Uterus (tissue), 4 donors: ENCODE measurements around the gene LMBR1. TPM values are rescaled to one million over a fixed set of nuclear protein-coding genes. Genes with fewer than 3 reads are reported as not detected.

ENCODE experiments used
- DNase-seq, 2 donors: peaks; one replicate each; pipeline ENCODE4 v3.0.0-alpha.2; 2019 to 2020
- H3K27ac ChIP-seq, 2 donors: fragments of 200-600 bp; sonication (generic); 1 replicate in 1 of 2; 2 replicates in 1 of 2; pipeline ENCODE4 v1.5.1; 2016 to 2018
- H3K27me3 ChIP-seq, 2 donors: fragments of 200-600 bp; sonication (generic); one replicate each; pipeline ENCODE4 v1.5.1; 2018 to 2019; ENCODE audit warnings: control low read depth in 1 of 2
- H3K36me3 ChIP-seq, 2 donors: fragments of 200-600 bp; sonication (generic); one replicate each; pipeline ENCODE4 v1.5.1; 2019; ENCODE audit warnings: control low read depth in 1 of 2
- H3K4me1 ChIP-seq, 2 donors: fragments of 200-600 bp; sonication (generic); one replicate each; pipeline ENCODE4 v1.5.1; 2018 to 2019; ENCODE audit warnings: control low read depth in 1 of 2
- H3K4me3 ChIP-seq, 2 donors: fragments of 200-600 bp; sonication (generic); 1 replicate in 1 of 2; 2 replicates in 1 of 2; pipeline ENCODE4 v1.5.1; 2018 to 2019; ENCODE audit warnings: mild to moderate bottlenecking in 1 of 2
- H3K9me3 ChIP-seq, 2 donors: fragments of 200-600 bp; sonication (generic); one replicate each; pipeline ENCODE4 v1.5.1; 2019; ENCODE audit warnings: control low read depth in 1 of 2
- CTCF ChIP-seq, 4 experiments: fragments of 200-600 bp in 2 of 4; fragments of 450-650 bp in 2 of 4; sonication (generic) in 2 of 4; IDR thresholded peaks; one replicate each; pipeline ENCODE4 v1.5.1; 2016 to 2019; ENCODE audit warnings: antibody characterized with exemption in 4 of 4, mild to moderate bottlenecking in 2 of 4, moderate library complexity in 1 of 4
- POLR2A ChIP-seq, 2 donors: fragments of 450-650 bp; IDR thresholded peaks; one replicate each; pipeline ENCODE4 v1.6.1; 2016; ENCODE audit warnings: antibody characterized with exemption in 2 of 2, mild to moderate bottlenecking in 1 of 2, moderate library complexity in 1 of 2
- intact Hi-C: fragments of 100-400 bp; cut with DNase I; formaldehyde crosslinking; loops from one replicate; pipeline ENCODE4 v1.15.1; 2023; ENCODE audit warnings: low total_unique reads
- total RNA-seq, 4 donors: library from RNA; depleted of rRNA in 3 of 4; stranded (reverse); fragments of >200 nt in 3 of 4; gene quantifications; one replicate each; pipeline versions ENCODE4 v1.1.0 to v1.2.4, GENCODE V29; 2014 to 2023
- donor health status: DM: yes; HTN: yes; CAD: no.

The LMBR1 gene
- total RNA-seq, 4 donors from 2014 or later: 54.4 to 1,378 (median 140) TPM

- Histone ChIP-seq H3K27ac (no peak overlapping the region), H3K36me3 (no peaks in the 10 kb centered on the region), H3K4me1 (no peaks in the 10 kb centered on the region), H3K4me3 (no peak overlapping the region), H3K9me3 (no peaks in the 10 kb centered on the region), H3K27me3 (no peaks in the 10 kb centered on the region)
- intact Hi-C loops: no loop called here
- no peak for DNase-seq
- TF ChIP-seq CTCF (IDR thresholded peaks at IDR 0.05) (no peak), POLR2A (IDR thresholded peaks at IDR 0.05) (no peak)
Measured at GRCh38 chr7:156802214-156802613, 90.8 kb downstream of the LMBR1 start.

GRCh38 chr7:156795415-156795814, 97.6 kb downstream of the LMBR1 start:
- Histone ChIP-seq H3K27me3 (no peaks in the 10 kb centered on the region), H3K36me3 (no peaks in the 10 kb centered on the region), H3K4me3 (no peak overlapping the region), H3K4me1 (no peaks in the 10 kb centered on the region), H3K27ac (no peak overlapping the region), H3K9me3 (no peaks in the 10 kb centered on the region)
- no peak for TF ChIP-seq CTCF (IDR thresholded peaks at IDR 0.05)
- no peak for TF ChIP-seq POLR2A (IDR thresholded peaks at IDR 0.05)
- DNase-seq: no peak
- intact Hi-C loops: no loop called here

GRCh38 chr7:156793334-156793733, 99.6 kb downstream of the LMBR1 start:
- intact Hi-C loops: no loop called here
- DNase-seq: no peak

GRCh38 chr7:156792611-156793010, 100.4 kb downstream of the LMBR1 start:
- H3K27ac ChIP-seq: no peak overlapping the region
- DNase-seq: no peak
- no peaks in the 10 kb centered on the region for H3K4me1 ChIP-seq
- intact Hi-C loops: no loop called here
- H3K4me3 ChIP-seq: no peak overlapping the region
- no peaks in the 10 kb centered on the region for H3K27me3 ChIP-seq
- H3K9me3 ChIP-seq: no peaks in the 10 kb centered on the region
- no peaks in the 10 kb centered on the region for H3K36me3 ChIP-seq
- TF ChIP-seq POLR2A (IDR thresholded peaks at IDR 0.05) (no peak), CTCF (IDR thresholded peaks at IDR 0.05) (no peak)

More at GRCh38 chr7:156793334-156793733, 99.6 kb downstream of the LMBR1 start:
- Histone ChIP-seq H3K4me3 (no peak overlapping the region), H3K27me3 (no peaks in the 10 kb centered on the region), H3K27ac (no peak overlapping the region), H3K36me3 (no peaks in the 10 kb centered on the region), H3K4me1 (no peaks in the 10 kb centered on the region), H3K9me3 (no peaks in the 10 kb centered on the region)
- no peak for TF ChIP-seq CTCF (IDR thresholded peaks at IDR 0.05)
- no peak for TF ChIP-seq POLR2A (IDR thresholded peaks at IDR 0.05)

- no peak for TF ChIP-seq POLR2A (IDR thresholded peaks at IDR 0.05)
- TF ChIP-seq CTCF (IDR thresholded peaks at IDR 0.05): no peak
- H3K27ac ChIP-seq: no peak overlapping the region
- no peaks in the 10 kb centered on the region for H3K36me3 ChIP-seq
Measured at GRCh38 chr7:156791241-156791640, 101.7 kb downstream of the LMBR1 start.

More at GRCh38 chr7:156791241-156791640, 101.7 kb downstream of the LMBR1 start:
- Histone ChIP-seq H3K9me3 (no peaks in the 10 kb centered on the region), H3K4me3 (no peak overlapping the region), H3K4me1 (no peaks in the 10 kb centered on the region), H3K27me3 (no peaks in the 10 kb centered on the region)
- intact Hi-C loops: no loop called here
- no peak for DNase-seq
